SK-N-SH treated with all-trans-retinoic acid at 6 μM for 48 hours (cell line): ENCODE measurements around the gene NAA50.

Experiments
- ARNTL ChIP-seq: fragments of 450-650 bp; formaldehyde crosslinking; IDR thresholded peaks from 2 replicates; pipeline ENCODE4 v1.5.0; 2020; ENCODE audit warnings: low read depth, mild to moderate bottlenecking, moderate library complexity, borderline replicate concordance
- SNAI2 ChIP-seq: fragments of 250-450 bp; sonication (Bioruptor Pico); IDR thresholded peaks from 2 replicates; pipeline ENCODE4 v1.5.0; 2020; ENCODE audit warnings: mild to moderate bottlenecking, moderate library complexity
- TCF4 ChIP-seq: fragments of 250-450 bp; sonication (Bioruptor Pico); IDR thresholded peaks from 2 replicates; pipeline ENCODE4 v1.8.0; 2021; ENCODE audit warnings: mild to moderate bottlenecking, moderate library complexity, borderline replicate concordance
- TF ChIP-seq, protein P1 (sequence below): fragments of 250-450 bp; sonication (Bioruptor Pico); IDR thresholded peaks from 2 replicates; pipeline ENCODE4 v1.5.0; 2020; ENCODE audit warnings: mild to moderate bottlenecking, moderate library complexity
- TF ChIP-seq, protein P2 (sequence below): fragments of 250-450 bp; sonication (Bioruptor Pico); IDR thresholded peaks from 2 replicates; pipeline ENCODE4 v1.8.0; 2020; ENCODE audit warnings: mild to moderate bottlenecking, moderate library complexity, borderline replicate concordance

DNA sequence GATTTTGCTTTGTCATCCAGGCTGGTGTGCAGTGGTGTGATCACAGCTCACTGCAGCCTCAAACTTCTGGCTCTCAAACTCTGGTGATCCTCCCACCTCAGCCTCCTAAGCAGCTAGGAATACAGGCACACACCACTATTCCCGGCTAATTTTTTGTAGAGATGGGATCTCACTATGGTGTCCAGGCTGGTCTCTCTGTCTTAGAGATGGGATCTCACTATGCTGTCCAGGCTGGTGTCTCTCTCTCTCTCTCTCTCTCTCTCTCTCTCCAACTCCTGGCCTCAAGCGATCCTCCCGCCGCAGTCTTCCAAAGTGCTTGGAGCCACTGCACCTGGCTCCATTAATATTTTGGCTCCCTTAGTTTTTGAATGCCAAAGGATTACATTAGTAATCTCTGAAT, 67.3 kb downstream of the NAA50 start:
- TF ChIP-seq, protein P1, sequence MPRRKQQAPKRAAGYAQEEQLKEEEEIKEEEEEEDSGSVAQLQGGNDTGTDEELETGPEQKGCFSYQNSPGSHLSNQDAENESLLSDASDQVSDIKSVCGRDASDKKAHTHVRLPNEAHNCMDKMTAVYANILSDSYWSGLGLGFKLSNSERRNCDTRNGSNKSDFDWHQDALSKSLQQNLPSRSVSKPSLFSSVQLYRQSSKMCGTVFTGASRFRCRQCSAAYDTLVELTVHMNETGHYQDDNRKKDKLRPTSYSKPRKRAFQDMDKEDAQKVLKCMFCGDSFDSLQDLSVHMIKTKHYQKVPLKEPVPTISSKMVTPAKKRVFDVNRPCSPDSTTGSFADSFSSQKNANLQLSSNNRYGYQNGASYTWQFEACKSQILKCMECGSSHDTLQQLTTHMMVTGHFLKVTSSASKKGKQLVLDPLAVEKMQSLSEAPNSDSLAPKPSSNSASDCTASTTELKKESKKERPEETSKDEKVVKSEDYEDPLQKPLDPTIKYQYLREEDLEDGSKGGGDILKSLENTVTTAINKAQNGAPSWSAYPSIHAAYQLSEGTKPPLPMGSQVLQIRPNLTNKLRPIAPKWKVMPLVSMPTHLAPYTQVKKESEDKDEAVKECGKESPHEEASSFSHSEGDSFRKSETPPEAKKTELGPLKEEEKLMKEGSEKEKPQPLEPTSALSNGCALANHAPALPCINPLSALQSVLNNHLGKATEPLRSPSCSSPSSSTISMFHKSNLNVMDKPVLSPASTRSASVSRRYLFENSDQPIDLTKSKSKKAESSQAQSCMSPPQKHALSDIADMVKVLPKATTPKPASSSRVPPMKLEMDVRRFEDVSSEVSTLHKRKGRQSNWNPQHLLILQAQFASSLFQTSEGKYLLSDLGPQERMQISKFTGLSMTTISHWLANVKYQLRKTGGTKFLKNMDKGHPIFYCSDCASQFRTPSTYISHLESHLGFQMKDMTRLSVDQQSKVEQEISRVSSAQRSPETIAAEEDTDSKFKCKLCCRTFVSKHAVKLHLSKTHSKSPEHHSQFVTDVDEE (CRISPR knock-in tag): no peak
- TF ChIP-seq, protein P2, sequence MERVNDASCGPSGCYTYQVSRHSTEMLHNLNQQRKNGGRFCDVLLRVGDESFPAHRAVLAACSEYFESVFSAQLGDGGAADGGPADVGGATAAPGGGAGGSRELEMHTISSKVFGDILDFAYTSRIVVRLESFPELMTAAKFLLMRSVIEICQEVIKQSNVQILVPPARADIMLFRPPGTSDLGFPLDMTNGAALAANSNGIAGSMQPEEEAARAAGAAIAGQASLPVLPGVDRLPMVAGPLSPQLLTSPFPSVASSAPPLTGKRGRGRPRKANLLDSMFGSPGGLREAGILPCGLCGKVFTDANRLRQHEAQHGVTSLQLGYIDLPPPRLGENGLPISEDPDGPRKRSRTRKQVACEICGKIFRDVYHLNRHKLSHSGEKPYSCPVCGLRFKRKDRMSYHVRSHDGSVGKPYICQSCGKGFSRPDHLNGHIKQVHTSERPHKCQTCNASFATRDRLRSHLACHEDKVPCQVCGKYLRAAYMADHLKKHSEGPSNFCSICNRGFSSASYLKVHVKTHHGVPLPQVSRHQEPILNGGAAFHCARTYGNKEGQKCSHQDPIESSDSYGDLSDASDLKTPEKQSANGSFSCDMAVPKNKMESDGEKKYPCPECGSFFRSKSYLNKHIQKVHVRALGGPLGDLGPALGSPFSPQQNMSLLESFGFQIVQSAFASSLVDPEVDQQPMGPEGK (CRISPR knock-in tag): no peak
- no peak for TF ChIP-seq SNAI2 (CRISPR knock-in tag)
- TF ChIP-seq TCF4 (CRISPR knock-in tag): no peak
- TF ChIP-seq ARNTL: no peak
